WI38 (cell line): ENCODE data around the gene TUBG2.

Experiments
- H3K4me3 ChIP-seq: 2 replicates; pipeline ENCODE4 v1.5.1; 2011; ENCODE audit warnings: low read depth, mild to moderate bottlenecking, control low read depth, low read length
- TF ChIP-seq, protein P1 (sequence below): IDR thresholded peaks from 2 replicates; pipeline ENCODE4 v1.5.1; 2012; ENCODE audit warnings: low read depth, mild to moderate bottlenecking, control low read depth, low read length

Gene TUBG2

DNA sequence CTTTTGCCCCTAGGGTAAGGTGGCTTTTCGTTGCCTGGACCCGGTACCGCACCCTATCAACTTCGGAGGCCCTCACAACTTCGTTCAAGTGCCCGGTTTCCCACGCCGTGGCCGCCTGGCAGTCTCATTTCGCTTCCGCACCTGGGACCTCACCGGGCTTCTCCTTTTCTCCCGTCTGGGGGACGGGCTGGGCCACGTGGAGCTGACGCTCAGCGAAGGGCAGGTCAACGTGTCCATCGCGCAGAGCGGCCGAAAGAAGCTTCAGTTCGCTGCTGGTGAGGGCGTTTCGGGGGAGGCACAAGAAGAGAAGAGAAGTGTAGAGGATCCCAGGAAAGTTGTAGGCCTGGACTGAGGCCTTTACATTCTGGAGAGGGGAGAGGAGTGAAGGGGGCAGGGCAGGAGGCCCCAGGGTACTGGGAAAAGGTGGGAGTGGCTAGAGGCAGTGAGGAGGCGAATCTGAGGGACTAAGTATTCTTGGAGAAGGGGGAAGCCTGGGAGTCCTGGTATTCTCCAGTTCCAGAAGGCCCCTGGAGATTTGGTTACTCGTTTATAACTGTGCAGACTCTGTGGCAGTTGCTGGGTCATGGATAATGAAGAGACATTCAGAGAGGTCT, 28.7 kb downstream of the TUBG2 start:
- H3K4me3 ChIP-seq, result no peak overlapping the region
- TF ChIP-seq, protein P1, sequence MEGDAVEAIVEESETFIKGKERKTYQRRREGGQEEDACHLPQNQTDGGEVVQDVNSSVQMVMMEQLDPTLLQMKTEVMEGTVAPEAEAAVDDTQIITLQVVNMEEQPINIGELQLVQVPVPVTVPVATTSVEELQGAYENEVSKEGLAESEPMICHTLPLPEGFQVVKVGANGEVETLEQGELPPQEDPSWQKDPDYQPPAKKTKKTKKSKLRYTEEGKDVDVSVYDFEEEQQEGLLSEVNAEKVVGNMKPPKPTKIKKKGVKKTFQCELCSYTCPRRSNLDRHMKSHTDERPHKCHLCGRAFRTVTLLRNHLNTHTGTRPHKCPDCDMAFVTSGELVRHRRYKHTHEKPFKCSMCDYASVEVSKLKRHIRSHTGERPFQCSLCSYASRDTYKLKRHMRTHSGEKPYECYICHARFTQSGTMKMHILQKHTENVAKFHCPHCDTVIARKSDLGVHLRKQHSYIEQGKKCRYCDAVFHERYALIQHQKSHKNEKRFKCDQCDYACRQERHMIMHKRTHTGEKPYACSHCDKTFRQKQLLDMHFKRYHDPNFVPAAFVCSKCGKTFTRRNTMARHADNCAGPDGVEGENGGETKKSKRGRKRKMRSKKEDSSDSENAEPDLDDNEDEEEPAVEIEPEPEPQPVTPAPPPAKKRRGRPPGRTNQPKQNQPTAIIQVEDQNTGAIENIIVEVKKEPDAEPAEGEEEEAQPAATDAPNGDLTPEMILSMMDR, result no peak

GRCh38 chr17:42690596-42690995, 31.5 kb downstream of the TUBG2 start:
- TF ChIP-seq, protein P1, result no peak
- no peak overlapping the region for H3K4me3 ChIP-seq

DNA sequence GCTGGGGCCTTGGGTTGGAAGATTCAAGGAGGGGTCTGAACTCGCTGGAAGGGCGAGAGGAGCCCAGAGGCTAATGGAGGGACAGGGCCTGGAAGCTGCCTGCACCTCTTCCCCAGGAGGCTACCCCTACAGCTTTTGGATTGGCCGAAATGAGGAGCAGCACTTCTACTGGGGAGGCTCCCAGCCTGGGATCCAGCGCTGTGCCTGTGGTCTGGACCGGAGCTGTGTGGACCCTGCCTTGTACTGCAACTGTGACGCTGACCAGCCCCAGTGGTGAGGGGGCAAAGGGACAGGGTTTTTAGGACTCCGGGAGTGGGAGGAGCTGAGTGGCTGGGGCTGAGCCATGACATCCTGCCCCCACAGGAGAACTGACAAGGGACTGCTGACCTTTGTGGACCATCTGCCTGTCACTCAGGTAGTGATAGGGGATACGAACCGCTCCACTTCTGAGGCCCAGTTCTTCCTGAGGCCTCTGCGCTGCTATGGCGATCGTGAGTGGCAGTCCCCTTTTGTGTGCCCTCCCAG, 32.0 kb downstream of the TUBG2 start:
- no peak overlapping the region for H3K4me3 ChIP-seq
- TF ChIP-seq, protein P1, result no peak

- H3K4me3 ChIP-seq, result no peak overlapping the region
- TF ChIP-seq, protein P1, result no peak
Observed at GRCh38 chr17:42692489-42692888, 33.4 kb downstream of the TUBG2 start.

GRCh38 chr17:42694524-42694923, 35.4 kb downstream of the TUBG2 start:
- H3K4me3 ChIP-seq, result no peak overlapping the region
- TF ChIP-seq, protein P1, result no peak

DNA sequence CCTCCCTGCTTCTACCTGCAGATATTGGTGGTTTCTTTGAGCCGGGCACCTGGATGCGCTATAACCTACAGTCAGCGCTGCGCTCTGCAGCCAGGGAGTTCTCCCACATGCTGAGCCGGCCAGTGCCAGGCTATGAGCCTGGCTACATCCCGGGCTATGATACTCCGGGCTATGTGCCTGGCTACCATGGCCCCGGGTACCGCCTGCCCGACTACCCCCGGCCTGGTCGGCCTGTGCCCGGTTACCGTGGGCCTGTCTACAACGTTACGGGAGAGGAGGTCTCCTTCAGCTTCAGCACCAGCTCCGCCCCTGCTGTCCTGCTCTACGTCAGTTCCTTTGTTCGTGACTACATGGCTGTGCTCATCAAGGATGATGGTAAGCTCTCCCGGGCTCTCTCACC, 36.4 kb downstream of the TUBG2 start:
- TF ChIP-seq, protein P1, result no peak
- H3K4me3 ChIP-seq, result no peak overlapping the region

- H3K4me3 ChIP-seq, result no peak overlapping the region
- TF ChIP-seq, protein P1, result no peak
Observed at GRCh38 chr17:42697108-42697811, 38.2 kb downstream of the TUBG2 start.
